ENCODE data around the gene AQR.
"Not testable (repeated sequence)": the region's sequence is repeated elsewhere in the genome, so short reads cannot be mapped to it uniquely, and the experiment has no call there.

The AQR gene

DNA sequence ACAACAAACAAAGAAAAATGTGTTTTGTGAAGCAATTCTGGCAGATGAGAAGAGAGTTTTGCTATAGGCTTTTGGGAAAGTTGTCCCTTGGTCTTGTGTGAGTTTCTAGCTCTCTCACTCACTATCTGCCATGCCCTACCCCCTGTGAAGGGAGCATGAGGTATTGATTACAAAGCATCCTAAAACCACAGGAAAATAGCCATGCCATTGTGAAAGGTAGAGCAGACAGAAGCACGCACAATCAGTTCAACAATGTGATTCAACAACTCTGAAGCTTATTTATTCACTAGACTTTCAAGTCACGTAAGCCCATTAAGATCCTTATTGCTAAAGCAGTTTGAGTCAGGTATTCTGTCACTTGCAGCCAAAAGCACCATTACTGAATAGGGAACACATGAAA is 6.5 kb upstream of the AQR start:
- no peak overlapping the region for H3K27ac Mint-ChIP-seq
- no peak for DNase-seq
- no peaks in the 10 kb centered on the region for H3K27me3 Mint-ChIP-seq (ENCODE audit: low read depth, poor library complexity)
- H3K4me1 Mint-ChIP-seq: no peaks in the 10 kb centered on the region
- no peaks in the 10 kb centered on the region for H3K9me3 Mint-ChIP-seq
- peaks cover 10% of the 10 kb centered on the region for H3K36me3 Mint-ChIP-seq (ENCODE audit: low read depth)
- no peak overlapping the region for H3K4me3 Mint-ChIP-seq
- TF ChIP-seq, protein P1, sequence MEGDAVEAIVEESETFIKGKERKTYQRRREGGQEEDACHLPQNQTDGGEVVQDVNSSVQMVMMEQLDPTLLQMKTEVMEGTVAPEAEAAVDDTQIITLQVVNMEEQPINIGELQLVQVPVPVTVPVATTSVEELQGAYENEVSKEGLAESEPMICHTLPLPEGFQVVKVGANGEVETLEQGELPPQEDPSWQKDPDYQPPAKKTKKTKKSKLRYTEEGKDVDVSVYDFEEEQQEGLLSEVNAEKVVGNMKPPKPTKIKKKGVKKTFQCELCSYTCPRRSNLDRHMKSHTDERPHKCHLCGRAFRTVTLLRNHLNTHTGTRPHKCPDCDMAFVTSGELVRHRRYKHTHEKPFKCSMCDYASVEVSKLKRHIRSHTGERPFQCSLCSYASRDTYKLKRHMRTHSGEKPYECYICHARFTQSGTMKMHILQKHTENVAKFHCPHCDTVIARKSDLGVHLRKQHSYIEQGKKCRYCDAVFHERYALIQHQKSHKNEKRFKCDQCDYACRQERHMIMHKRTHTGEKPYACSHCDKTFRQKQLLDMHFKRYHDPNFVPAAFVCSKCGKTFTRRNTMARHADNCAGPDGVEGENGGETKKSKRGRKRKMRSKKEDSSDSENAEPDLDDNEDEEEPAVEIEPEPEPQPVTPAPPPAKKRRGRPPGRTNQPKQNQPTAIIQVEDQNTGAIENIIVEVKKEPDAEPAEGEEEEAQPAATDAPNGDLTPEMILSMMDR (IDR thresholded peaks at IDR 0.05): no peak

DNA sequence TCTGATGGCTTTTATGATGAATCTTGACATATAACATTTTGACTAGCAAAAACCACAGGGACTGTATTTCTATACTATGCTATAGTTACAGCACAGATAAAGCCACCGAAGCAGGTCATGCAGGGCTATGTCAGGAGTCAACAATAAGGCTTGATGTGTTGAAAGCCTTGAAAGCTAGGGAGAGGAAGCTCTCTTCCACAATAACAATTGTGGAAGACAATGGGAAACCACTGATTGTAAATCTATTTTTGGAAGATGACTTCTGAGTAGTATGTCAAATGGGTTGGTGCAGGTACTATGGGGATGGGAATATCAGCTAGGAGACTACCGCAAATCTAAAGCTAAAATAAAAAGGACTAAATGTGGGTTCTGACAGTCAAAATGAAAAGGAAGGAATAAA is 4.0 kb upstream of the AQR start:
- TF ChIP-seq, protein P1 (IDR thresholded peaks at IDR 0.05): no peak

DNA sequence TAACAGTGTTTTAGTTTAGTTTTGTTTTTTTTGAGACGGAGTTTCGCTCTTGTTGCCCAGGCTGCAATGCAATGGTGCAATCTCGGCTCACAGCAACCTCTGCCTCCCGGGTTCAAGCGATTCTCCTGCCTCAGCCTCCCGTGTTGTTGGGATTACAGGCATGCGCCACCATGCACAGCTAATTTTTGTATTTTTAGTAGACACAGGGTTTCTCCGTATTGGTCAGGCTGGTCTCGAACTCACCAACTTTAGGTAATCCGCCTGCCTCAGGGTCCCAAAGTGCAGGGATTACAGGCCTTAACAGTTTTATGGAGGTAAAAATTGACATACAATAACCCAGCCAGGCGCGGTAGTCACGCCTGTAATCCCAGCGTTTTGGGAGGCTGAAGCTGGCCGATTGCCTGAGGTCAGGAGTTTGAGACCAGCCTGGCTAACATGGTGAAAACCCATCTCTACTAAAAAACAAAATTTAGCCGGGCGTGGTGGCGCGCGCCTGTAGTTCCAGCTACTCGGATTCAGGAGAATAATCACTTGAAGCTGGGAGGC is 629 bp upstream of the AQR start:
- H3K27ac Mint-ChIP-seq; H3K27me3 Mint-ChIP-seq (ENCODE audit: low read depth, poor library complexity); H3K9me3 Mint-ChIP-seq; DNase-seq: not testable (repeated sequence)
- Mint-ChIP-seq H3K4me1 (peaks cover 32% of the 10 kb centered on the region), H3K36me3 (ENCODE audit: low read depth) (peaks cover 13% of the 10 kb centered on the region), H3K4me3 (peak overlapping the region; percentile 100)
- TF ChIP-seq, protein P1 (IDR thresholded peaks at IDR 0.05): peak; percentile 10

More for the DNA sequence above, 4.0 kb upstream of the AQR start:
- H3K27me3 Mint-ChIP-seq (ENCODE audit: low read depth, poor library complexity): no peaks in the 10 kb centered on the region
- peaks cover 13% of the 10 kb centered on the region for H3K4me1 Mint-ChIP-seq
- no peak overlapping the region for H3K27ac Mint-ChIP-seq
- H3K4me3 Mint-ChIP-seq: no peak overlapping the region
- no peak for DNase-seq
- H3K36me3 Mint-ChIP-seq (ENCODE audit: low read depth): peaks cover 9% of the 10 kb centered on the region
- no peaks in the 10 kb centered on the region for H3K9me3 Mint-ChIP-seq

DNA sequence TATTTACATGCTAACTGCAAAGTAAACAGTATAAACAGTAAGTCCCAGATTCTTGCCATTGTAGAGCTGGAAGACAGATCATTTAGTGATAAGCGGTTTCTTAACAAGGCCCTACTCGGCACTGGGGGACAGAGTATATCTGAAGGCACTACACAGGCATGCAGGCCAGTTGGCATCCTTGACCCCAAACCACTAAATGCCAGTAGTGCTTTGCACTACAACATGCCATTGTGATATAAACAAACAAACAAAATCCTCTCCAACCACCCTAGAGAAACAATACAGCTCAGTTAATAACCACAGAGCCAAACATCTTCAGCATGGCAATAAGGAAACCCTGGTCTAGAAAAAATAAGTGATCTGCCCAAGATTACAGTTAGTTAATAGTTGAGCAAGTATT is 5.3 kb downstream of the AQR start:
- H3K36me3 Mint-ChIP-seq (ENCODE audit: low read depth): peaks cover 50% of the 10 kb centered on the region
- TF ChIP-seq, protein P1 (IDR thresholded peaks at IDR 0.05): no peak
- no peaks in the 10 kb centered on the region for H3K9me3 Mint-ChIP-seq
- peaks cover 26% of the 10 kb centered on the region for H3K4me1 Mint-ChIP-seq
- no peaks in the 10 kb centered on the region for H3K27me3 Mint-ChIP-seq (ENCODE audit: low read depth, poor library complexity)
- no peak overlapping the region for H3K27ac Mint-ChIP-seq
- H3K4me3 Mint-ChIP-seq: no peak overlapping the region
- no peak for DNase-seq

DNA sequence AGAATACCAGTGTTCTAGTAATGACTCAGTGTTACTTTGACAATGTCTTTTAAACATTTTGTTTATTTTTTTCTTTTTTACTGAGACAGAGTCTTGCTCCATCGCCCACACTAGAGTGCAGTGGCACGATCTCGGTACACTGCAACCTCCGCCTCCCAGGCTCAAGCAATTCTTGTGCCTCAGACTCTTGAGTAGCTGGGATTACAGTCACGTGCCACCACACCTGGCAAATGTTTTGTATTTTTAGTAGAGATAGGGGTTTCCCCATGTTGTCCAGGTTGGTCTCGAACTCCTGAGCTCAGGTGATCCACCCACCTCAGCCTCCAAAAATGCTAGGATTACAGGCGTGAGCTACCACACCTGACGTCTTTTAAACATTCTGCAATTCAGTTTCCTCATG is 15.7 kb downstream of the AQR start:
- peaks cover 49% of the 10 kb centered on the region for H3K36me3 Mint-ChIP-seq (ENCODE audit: low read depth)
- no peaks in the 10 kb centered on the region for H3K27me3 Mint-ChIP-seq (ENCODE audit: low read depth, poor library complexity)
- no peak overlapping the region for H3K4me3 Mint-ChIP-seq
- H3K27ac Mint-ChIP-seq: peak overlapping the region; percentile 29
- DNase-seq: no peak
- TF ChIP-seq, protein P1 (IDR thresholded peaks at IDR 0.05): no peak
- H3K9me3 Mint-ChIP-seq: peaks cover 12% of the 10 kb centered on the region
- no peaks in the 10 kb centered on the region for H3K4me1 Mint-ChIP-seq

DNA sequence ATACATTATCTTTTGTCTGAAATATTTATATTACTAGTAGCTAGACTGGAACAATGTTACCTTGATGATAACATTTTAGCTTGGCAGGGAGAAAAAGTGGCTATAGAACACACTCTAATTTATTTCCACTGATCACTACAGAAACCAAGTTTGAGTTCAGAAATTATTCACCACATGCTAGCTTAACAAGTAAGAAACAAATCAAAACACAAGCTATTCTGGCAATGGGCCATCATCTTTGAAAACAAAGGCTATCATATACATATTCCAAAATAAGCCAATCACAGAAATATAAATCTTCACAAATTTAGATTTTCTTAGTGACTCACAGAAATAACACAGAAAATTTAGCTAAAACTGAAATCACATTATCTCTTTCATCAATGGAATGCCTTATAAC is 17.1 kb downstream of the AQR start:
- Mint-ChIP-seq H3K27me3 (ENCODE audit: low read depth, poor library complexity) (no peaks in the 10 kb centered on the region), H3K9me3 (peaks cover 12% of the 10 kb centered on the region), H3K36me3 (ENCODE audit: low read depth) (peaks cover 55% of the 10 kb centered on the region), H3K4me1 (no peaks in the 10 kb centered on the region), H3K27ac (no peak overlapping the region), H3K4me3 (no peak overlapping the region)
- no peak for DNase-seq
- TF ChIP-seq, protein P1 (IDR thresholded peaks at IDR 0.05): no peak

Data from nephron progenitor cell (in vitro differentiated cells).